HG03439 (cell line): ENCODE data around the gene HOTAIR.

Experiments used
- ATAC-seq: cut with Tn5 transposase; IDR thresholded peaks from one replicate; pipeline ENCODE4 v1.9.1; 2021; ENCODE audit warnings: mild to moderate bottlenecking, moderate library complexity; ENCODE audit not compliant: unreplicated experiment

The HOTAIR gene

DNA sequence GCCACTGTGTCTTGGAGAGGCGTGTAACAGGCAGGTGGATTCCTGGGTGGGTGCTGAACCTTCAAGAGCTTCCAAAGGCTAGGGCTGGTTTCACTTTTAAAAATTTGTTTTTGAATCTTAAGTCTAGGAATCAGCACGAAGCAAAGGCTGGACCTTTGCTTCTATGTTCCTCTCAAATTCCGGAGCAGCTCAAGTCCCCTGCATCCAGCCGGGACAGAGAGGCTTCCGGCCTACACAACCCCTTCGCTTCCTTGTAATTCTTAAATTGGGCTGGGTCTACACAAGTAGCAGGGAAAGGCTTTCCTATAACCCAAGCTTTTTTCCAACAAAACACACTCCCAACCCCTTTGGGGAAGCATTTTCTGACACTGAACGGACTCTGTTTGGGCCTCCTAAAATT, 11.7 kb downstream of the HOTAIR start:
- no peak for ATAC-seq

DNA sequence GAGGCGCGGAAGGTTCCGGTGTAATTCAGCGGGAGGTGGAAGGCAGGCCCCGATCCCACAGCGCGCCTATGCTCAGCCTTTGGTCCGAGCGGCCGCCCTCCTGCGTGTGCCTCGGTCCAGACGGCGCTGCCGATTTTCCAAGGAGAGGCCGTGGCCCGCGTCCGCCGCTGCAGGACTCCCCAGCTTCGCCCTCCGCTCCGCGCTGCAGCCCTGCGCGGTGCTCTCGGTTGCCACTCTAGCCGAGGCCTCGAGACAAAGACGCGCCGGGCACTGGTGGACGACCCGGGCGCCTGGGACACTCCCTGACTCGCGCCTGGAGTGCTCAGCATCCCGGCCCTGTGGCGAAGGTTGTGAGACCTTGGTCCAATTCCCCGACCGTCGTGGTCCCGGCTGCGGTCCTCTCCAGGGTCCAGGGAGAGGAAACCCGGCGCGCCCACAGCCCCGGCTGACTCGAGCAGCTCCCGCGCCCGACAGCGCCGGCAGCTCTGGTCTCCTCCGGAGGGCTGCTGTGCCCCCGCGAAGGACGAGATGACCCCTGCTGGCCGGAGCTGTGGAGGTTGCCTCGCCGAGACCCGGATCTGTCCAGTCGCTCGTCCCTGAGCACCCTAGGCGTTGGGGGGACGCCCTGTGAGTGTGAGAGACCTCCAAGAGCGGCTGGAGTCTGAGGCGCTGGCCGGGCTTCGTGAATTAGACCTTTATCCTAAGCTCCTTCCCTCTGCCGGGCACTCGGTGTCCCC, 13.6 kb downstream of the HOTAIR start:
- ATAC-seq: no peak

DNA sequence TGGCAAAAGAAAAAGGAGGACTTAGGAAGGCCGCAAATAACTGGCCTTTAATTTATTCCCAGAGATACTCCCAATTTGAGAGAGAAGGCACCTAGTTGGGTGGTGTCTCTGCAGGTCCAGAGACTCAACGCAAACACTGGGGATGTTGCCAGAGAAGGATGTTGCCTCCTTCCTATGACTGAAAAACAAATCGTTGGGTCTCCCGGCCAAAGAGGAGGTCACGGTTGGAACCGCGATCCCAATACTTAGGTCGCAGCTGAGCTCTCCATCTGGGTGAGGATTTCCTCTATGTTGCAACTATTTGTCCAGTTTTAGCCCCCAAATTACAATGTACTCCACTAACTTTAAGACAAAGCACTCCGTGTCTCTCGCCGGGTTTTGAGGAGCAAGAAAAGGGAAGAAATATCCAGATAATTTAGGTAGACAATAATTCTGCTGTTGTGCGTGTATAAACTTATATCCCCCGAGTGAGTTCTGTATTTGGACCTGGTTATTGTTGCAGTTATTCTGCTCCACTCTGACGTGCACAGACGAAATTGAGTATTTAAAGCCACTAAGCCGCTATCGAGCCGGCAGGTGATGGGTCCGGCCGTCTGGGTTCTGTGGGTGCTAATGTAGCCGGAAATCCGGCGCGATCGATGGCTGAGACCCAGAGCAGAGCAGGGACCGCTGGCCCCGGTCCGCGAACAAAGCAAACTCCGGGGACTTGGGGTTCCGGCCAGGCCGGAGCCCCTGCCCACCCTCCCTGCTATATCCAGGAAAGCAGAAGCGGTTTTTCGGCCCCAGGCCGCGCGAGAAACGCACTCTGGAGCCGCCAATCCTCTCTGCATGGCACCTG, 14.3 kb downstream of the HOTAIR start:
- ATAC-seq: no peak

DNA sequence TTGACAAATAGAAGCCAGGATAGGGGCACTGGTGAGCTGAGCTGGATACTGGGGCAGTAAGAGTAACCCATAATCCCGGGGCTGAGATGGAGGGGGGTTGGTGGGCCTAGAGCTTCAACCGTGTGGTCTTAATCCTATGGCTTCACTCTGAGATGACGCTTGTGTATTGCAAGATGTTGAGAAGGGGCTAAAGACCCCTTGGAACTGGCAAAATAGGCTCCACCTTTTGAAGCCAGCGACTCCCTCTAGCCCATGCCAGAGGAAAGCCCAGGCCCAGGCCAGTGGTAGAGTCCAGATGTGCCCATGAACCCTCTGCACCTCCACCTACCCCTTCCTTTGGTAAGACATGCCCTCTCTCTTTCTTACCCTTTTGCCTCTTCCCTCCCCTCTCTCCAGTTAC, 15.4 kb downstream of the HOTAIR start:
- ATAC-seq: no peak

DNA sequence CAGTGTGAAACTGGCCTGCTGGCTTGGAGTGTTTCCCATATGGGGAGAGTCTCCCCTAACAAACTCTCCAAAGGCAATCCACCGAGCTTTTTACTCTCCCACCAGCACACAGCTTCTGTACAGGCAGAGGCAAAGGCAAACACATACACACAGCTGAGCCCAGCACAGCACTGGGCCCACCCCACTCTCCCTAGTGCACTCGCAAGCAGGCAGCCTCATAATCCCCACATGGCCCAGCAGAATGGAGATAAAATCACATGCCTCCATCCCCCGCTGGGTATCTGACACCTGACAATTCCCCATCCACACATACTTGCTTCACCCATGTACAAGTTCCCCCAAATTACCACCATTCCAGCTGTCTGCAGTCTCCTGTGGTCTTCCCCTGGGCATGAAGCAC, 16.6 kb downstream of the HOTAIR start:
- no peak for ATAC-seq

DNA sequence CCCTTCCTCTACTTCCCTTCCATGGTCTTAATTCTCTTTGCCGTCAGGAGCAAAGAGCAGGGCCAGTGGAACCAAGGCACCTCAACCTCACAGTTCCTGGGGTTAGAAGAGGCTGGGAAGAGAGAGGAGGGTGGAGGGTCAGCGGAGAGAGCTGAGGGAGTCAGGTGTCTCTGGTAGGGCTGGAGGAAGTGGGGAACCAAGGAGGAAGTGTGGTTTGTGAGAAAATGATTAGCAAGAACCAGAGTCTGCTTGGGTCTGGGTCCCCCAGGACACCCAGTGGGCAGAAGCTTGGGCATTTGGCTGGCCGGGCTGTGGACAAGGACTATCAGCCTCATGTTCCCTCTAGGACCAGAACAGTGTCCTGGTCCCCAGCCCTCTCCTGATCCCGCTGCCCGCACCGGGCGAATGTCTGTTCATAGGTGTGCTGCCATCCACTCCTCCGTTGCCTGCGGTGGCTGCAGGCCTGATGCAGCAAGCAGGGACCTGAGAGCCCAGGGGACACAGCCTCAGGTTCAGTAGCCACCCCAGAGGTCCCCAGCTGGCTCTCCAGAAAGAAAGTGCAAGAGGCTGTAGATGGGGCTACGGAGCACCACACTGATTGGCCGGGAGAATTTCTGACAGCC, 17.7 kb downstream of the HOTAIR start:
- ATAC-seq: no peak

DNA sequence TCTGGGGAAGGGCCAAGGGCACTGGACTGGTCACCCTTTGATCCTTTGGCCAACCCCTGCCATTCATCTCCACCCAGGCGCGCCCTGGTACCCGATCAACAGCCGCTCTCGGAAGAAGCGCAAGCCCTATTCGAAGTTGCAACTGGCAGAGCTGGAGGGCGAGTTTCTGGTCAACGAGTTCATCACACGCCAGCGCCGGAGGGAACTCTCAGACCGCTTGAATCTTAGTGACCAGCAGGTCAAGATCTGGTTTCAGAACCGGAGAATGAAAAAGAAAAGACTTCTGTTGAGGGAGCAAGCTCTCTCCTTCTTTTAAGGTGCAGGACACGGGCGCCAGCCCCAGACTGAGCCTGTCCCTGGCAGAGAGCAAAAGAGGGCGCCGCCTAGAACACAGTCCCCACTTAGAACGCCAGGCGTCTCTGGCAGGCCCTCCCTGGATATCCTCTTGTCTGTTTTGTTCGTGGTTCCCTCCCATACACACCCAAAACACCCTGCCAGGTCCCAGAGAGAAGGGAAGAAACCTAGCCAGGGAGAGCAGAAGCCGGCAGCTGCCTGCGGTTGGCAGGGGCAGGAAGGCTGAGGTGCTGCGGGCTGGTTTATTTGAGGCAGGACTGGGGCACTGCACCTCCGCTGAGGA, 18.4 kb downstream of the HOTAIR start:
- no peak for ATAC-seq

DNA sequence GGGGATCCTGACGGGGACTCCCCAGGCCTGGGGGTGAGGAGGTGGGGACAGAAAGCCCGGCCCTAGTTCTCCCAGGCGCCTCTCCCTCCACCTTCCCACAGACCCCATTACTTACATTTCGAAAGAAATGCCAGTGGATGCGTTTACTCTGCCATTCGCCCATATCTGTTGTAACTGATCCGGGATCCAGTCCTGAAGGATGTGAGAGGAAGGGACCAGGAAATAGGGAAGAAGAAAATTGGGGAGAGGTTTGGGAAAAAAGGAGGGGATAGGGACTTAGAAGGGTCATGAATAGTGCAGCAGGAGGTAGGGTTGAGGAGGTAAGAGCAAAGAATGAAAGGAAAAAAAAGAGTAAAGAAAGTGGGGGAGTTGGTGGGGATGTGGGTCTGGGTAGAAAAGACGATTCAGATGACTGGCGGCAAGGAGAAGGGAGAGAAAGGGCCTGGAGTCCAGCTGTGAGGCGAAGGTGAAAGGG, 18.9 kb downstream of the HOTAIR start:
- no peak for ATAC-seq

DNA sequence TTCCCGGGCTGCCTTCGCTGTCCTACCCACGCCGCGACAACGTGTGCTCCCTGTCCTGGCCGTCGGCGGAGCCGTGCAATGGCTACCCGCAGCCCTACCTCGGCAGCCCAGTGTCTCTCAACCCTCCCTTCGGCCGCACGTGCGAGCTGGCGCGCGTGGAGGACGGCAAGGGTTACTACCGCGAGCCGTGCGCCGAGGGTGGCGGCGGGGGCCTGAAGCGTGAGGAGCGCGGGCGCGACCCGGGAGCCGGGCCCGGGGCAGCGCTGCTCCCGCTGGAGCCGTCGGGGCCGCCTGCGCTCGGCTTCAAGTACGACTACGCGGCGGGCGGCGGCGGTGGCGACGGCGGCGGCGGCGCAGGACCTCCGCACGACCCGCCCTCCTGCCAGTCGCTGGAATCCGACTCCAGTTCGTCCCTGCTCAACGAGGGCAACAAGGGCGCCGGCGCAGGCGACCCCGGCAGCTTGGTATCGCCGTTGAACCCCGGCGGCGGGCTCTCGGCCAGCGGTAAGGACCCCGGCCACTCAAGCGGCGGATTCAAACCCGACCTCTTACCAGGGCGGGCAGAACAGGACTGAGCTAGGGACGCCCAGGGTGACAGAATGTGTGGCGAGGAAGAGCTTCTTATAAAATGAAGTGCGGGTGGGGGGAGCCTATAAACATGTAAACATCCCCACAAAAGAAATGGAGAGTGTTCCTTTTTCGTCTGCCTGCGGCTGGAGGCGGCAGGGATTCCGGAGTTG, 19.5 kb downstream of the HOTAIR start:
- ATAC-seq: no peak

DNA sequence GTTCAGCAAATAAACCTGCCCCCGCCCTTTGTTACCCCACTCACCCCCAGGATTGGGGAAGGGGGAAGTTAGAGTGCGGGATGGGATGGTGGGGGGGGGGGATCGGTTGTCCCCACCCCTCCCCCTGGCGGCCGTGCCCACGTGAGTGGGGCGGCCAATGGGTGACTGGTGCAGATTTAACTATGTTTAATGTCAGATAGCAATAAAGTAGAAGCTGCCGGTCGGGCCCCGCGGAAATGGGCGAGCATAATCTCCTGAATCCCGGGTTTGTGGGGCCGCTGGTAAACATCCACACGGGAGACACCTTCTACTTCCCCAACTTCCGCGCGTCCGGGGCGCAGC, 20.1 kb downstream of the HOTAIR start, which contains the start of gene HOXC12:
TSS of gene HOXC12 (plus strand) at position 210 of the 342 bp plus-strand sequence. CDS start at position 237, 27 bp downstream.
- no peak for ATAC-seq

DNA sequence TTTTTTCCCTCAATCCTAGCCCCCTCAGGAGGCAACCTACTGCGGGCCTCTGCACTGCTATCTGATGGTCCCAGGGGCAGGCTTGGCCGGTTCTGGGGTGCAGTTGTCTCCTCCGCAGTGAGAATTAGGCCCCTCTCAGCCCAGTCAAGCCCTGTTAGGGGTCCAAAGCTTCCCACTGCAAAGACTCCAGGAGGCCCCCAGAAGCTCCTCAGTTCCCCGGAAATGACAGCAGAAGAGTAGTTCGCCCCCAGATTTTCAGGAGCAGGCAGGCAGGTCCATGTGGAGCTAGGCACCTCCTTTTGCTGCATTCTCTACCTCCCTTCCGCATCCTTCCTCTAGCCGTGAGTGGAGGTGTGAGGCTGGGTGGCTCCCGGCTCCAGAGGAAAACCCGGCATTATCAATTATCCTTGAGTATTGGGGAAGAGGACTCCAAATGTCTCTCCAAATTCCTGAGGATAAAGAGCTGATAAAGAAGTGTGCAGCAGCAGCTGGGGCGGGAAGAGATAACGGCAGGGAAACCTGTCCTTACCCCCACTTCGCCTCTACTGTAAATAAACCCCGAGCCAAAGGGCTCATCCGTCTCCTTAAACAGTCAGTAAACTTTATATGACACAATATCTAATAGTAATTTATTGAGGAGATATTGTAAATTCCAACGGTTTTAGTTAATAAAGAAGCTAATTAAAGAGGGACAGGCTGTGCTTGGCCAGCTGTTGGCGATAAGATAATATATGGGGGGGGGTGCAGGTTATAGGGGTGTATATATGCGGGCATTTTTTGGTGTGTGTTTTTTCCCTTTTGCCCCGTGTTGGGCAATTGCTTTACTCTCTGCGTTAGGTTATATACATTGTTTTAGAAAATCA, 20.7 kb downstream of the HOTAIR start:
- no peak for ATAC-seq

DNA sequence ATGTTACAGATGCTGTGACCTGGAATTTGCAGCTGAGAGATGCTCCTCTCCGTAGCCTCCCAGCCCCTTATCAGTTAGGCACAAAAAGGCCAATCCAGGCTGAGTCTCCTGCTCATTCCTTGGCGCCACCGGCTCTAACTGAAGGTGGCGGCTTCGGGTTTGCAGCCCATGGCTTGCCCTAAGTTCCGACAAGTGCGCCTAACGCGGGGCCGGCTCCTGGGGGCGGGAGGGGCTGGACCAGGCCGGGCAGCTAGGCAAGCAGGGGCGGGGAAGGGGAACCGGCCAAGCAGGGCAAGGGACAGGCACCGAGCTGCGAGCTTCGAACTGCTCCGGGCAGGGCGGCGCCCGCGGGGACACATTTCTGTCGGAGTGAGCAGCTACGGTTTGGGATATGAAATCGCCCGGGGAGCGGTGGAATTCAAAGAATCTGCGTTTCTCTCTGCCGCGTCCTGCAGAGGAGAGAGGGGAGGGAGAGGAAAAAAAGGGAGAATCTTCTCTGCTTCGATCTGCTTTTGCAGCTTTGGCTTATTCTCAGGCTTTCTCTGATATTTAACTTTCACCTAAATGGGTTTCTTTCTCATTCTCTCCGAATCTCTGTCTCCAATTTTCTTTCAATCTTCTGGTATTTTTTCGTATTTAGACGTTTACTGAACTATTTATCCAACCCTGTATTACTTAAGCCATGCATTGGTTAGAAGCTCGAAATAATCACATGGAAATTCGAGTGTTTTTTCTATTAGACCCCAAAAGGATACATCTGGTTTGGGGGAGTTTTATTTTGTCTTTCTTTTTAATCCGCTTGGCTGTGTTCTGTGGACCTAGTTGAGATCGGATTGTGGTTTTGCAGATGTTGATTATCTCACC, 21.7 kb downstream of the HOTAIR start:
- no peak for ATAC-seq

DNA sequence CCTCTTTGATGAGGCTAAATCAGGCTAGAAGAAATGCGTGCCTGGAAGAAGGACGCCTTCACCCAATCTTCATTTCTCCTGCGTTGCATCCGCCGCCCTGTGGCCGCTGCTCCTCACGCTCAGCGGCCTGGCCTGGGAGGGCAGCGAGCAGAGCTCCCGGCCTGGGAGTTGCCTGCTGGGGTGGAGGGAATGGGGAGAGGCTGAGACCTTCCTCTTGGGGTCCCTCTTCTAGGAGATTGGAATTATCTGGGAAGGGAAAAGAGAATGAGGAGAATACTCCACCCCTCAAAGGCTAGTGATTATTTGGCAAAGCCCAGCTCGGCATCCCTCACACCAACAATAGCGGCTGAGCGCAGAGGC, 22.4 kb downstream of the HOTAIR start:
- ATAC-seq: no peak

DNA sequence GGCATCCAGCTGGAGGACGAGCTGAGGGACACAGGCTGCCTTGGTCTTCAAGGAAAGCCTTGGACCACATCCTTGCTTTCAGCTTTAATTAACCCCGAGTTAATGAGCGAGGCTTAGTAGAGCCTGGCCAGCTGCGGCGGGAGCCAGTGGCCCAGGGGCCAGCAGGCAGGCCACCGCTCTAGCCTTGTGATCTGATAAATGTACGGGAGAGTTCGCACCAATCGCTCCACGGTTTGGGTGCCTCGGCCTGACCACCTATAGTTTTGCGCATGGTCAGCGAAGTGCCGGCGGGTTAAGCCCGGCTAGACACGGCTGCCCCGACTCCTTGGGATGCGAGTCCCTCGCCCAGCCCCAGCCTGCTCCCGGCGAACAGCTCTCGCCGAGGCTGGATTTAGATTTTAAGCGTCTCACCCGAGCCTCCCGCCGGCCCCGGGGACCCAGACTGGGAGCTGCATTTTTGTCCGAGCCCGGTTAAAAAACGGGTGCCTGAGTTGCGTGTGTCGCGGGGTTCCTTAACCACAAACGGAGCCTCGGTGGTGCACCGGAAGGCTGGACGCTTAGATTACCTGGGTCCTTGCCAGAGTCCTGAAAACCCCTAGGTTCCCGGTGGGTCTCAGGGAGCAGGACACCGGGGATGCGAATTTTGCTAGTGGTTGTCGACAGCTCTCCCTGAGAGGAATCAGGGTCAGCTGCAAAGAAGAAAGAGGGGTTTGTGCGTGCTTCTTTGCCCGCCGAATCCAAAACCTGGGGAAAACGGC, 23.0 kb downstream of the HOTAIR start:
- ATAC-seq: no peak

DNA sequence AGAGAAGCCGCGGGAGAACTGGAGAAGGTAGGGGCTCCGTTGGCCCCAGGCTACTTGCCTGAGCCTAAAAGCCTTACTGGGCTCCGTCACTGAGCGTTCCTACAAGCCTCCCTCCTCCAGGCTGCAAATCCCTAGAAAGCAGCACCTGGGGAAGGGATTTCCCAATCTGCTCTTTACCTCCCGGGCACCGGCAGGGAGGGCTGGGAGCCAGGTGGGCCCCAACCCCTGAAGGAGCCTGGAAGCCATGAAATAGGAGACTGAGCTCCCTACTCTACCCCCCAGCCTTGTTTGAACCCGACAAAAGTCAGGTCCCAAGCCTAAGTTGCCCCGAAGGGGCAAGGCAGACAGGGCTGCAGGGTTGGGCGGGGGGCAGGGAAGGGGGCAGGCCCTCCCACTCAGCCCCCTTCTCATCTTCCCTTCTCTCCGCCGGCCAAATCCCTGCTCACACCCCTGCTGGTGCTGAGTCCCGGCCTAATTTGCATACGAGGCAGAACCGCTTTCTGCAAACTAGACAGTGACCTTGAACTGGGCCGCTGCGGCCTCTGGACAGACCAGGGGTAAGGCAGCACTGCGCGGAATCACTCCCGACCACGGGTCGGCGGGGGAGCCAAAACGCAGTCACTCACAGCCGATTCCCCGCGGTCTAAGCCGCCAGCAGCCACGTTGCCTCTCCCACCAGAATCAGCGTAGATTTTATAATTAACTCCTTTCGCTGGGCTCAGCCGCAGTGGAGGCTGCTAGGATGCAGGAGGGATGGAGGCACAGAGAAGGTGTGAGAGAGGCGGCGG, 23.8 kb downstream of the HOTAIR start:
- ATAC-seq: no peak

DNA sequence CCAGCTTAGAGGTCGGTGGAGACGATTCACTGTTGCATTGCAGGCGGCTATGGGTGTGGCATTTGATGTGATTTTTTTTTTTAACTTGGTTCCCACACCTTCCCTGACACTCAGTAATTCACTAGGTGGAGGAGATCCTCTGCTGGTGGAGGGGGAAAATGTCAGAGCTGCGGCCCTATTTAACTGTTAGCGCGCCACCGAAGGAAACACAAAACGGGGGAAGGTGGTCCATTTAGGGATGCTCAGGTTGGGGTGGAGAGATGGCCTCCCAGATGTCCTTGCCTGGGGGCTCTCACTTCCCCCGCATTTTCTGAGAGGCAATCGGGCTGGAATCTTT, 24.3 kb downstream of the HOTAIR start:
- ATAC-seq: no peak

DNA sequence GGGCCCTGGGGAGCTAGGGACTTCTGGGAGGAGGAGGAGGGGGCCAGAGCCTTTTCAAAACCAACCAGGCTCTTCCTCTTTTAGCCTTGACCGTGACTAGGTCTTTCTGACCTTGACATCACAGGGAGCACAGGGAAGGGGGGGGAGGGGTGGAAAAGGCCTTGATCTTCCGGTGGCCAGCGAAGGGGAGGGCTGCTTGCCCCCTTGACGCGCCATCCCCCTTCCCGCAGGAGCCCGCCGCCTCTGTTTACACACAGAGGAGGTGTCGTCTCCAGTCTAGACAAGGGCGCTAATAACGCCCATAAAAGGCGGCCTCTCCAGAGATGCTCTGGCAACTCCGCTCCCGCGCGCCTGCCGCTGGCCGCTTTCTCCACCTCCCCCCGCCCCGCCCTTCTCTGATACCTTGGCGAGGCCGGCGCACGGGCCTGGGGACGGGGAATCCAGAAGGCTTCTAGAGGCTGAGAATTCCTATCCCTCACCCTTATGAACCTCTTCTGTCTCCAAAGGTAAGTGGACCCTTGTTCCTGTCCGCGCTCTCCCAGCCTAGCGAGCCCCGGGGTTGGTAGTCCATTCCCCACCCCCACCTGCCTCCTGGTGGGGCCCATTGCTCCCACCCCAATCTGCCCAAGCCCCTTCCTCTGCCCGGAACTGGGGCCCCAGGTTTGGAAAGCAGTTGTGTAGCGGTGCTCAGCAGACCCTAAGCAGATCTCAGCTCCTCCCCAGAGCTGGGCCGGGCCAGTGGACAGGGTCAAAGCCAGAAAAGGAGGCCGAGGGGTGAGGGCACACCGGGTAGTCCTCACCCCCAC, 24.9 kb downstream of the HOTAIR start:
- no peak for ATAC-seq
